GM19468 (cell line): ENCODE measurements around the gene GDF9.
A peak's percentile ranks its signal among the peaks of the same experiment; 100 is the strongest.
"Not testable (repeated sequence)": the region's sequence is repeated elsewhere in the genome, so short reads cannot be mapped to it uniquely, and the experiment has no call there.

Source experiments
- ATAC-seq: cut with Tn5 transposase; IDR thresholded peaks from one replicate; pipeline ENCODE4 v1.9.1; 2021; ENCODE audit warnings: mild to moderate bottlenecking, moderate library complexity, moderate number of reproducible peaks; ENCODE audit not compliant: unreplicated experiment; ENCODE audit errors: extremely low read depth

GDF9 gene

GRCh38 chr5:132873119-132873929, 7.1 kb upstream of the GDF9 start, which contains the start of gene LEAP2:
Gene LEAP2, plus strand, starts transcription at chr5:132873668. Its CDS starts 27 bp downstream, at chr5:132873695.
- no peak for ATAC-seq

- no peak for ATAC-seq
Observed at GRCh38 chr5:132872788-132873118, 6.5 kb upstream of the GDF9 start.

- no peak for ATAC-seq
Observed at GRCh38 chr5:132871459-132872284, 5.4 kb upstream of the GDF9 start.

- no peak for ATAC-seq
Observed at GRCh38 chr5:132870801-132871200, 4.5 kb upstream of the GDF9 start.

GRCh38 chr5:132868754-132869153, 2.5 kb upstream of the GDF9 start:
- ATAC-seq: no peak

- peak; percentile 2 for ATAC-seq
Observed at GRCh38 chr5:132867046-132867451, 780 bp upstream of the GDF9 start.

GRCh38 chr5:132865668-132866341, 464 bp downstream of the GDF9 start:
- no peak for ATAC-seq

- ATAC-seq: no peak
Observed at GRCh38 chr5:132860742-132861141, 5.5 kb downstream of the GDF9 start.

- no peak for ATAC-seq
Observed at GRCh38 chr5:132859889-132860437, 6.3 kb downstream of the GDF9 start.

GRCh38 chr5:132856011-132856410, 10.3 kb downstream of the GDF9 start:
- ATAC-seq: no peak

- ATAC-seq: not testable (repeated sequence)
Observed at GRCh38 chr5:132854992-132855391, 11.3 kb downstream of the GDF9 start.

- no peak for ATAC-seq
Observed at GRCh38 chr5:132854301-132854700, 12.0 kb downstream of the GDF9 start.

- no peak for ATAC-seq
Observed at GRCh38 chr5:132853790-132854189, 12.5 kb downstream of the GDF9 start.

- ATAC-seq: no peak
Observed at GRCh38 chr5:132853323-132853722, 12.9 kb downstream of the GDF9 start.

GRCh38 chr5:132850066-132850465, 16.2 kb downstream of the GDF9 start:
- no peak for ATAC-seq

GRCh38 chr5:132849347-132849746, 16.9 kb downstream of the GDF9 start:
- ATAC-seq: no peak

GRCh38 chr5:132848270-132848669, 18.0 kb downstream of the GDF9 start:
- no peak for ATAC-seq

- ATAC-seq: no peak
Observed at GRCh38 chr5:132841305-132841704, 25.0 kb downstream of the GDF9 start.

- ATAC-seq: no peak
Observed at GRCh38 chr5:132840896-132841295, 25.4 kb downstream of the GDF9 start.

- ATAC-seq: no peak
Observed at GRCh38 chr5:132840313-132840712, 26.0 kb downstream of the GDF9 start.
